A549 treated with DMSO at 1 μM for 4 hours (cell line): ENCODE data around the gene ANKLE1. TPM values are rescaled to one million over a fixed set of nuclear protein-coding genes. Genes with fewer than 3 reads are reported as not detected.

ENCODE experiments used
- total RNA-seq: library from RNA; stranded (reverse); fragments of 200-300 nt; extraction: Qiagen RNA extraction; gene quantifications from 5 replicates; pipeline ENCODE4 v1.2.3, GENCODE V29; 2022; ENCODE audit warnings: low read depth

Gene ANKLE1
- 0.27 to 0.76 TPM (median 0.40 TPM) in 5 replicates for total RNA-seq

GRCh38 chr19:17281391-17282304, at the start of gene ANKLE1:
ANKLE1 (plus strand) TSS chr19:17281901; CDS start chr19:17281921, 20 bp downstream.

GRCh38 chr19:17245535-17245984, 36.1 kb upstream of the ANKLE1 start, which contains the start of gene NR2F6:
NR2F6 (minus strand) TSS chr19:17245919; CDS start chr19:17245220, 699 bp downstream.

GRCh38 chr19:17264641-17264979, 17.1 kb upstream of the ANKLE1 start, which contains the start of gene USHBP1:
USHBP1 (minus strand) TSS chr19:17264745; CDS start chr19:17264299, 446 bp downstream.

GRCh38 chr19:17266975-17267788, 14.5 kb upstream of the ANKLE1 start, which contains the start of gene BABAM1:
BABAM1 (plus strand) TSS chr19:17267443; CDS start chr19:17268807, 1,364 bp downstream.

GRCh38 chr19:17303167-17303939, 21.7 kb downstream of the ANKLE1 start, which contains the start of gene ABHD8:
ABHD8 (minus strand) TSS chr19:17303425; CDS start chr19:17301616, 1,809 bp downstream.

GRCh38 chr19:17305517-17306284, 24.0 kb downstream of the ANKLE1 start, which contains the start of gene MRPL34:
MRPL34 (plus strand) TSS chr19:17305872; CDS start chr19:17305893, 21 bp downstream.

GRCh38 chr19:17309198-17309964, 27.7 kb downstream of the ANKLE1 start, which contains the start of gene DDA1:
DDA1 (plus strand) TSS chr19:17309563; CDS start chr19:17309655, 92 bp downstream.

GRCh38 chr19:17334414-17335409, 53.0 kb downstream of the ANKLE1 start, which contains the start of gene ANO8:
ANO8 (minus strand) TSS chr19:17334855; CDS start chr19:17334670, 185 bp downstream.

Other genes with a start within 250 kb of the ANKLE1 start
- 13.2 to 17.1 TPM (median 15.8 TPM) in 5 replicates for gene HAUS8, start 206.4 kb upstream of the ANKLE1 start, total RNA-seq
- 24.2 to 38.4 TPM (median 34.6 TPM) in 5 replicates for gene MYO9B, start 206.1 kb upstream of the ANKLE1 start, total RNA-seq
- 14.7 to 16.4 TPM (median 15.3 TPM) in 5 replicates for gene USE1, start 66.5 kb upstream of the ANKLE1 start, total RNA-seq
- 9.8 to 13.9 TPM (median 10.9 TPM) in 5 replicates for gene OCEL1, start 55.7 kb upstream of the ANKLE1 start, total RNA-seq
- 23.3 to 58.5 TPM (median 49.9 TPM) in 5 replicates for gene NR2F6, start 36.0 kb upstream of the ANKLE1 start, total RNA-seq
- gene USHBP1, start 17.2 kb upstream of the ANKLE1 start, total RNA-seq = not detected in 5 replicates
- gene BABAM1, start 14.5 kb upstream of the ANKLE1 start, total RNA-seq = 58.4 to 65.2 TPM (median 62.0 TPM) in 5 replicates
- gene ABHD8, start 21.5 kb downstream of the ANKLE1 start, total RNA-seq = 2.0 to 3.6 TPM (median 3.2 TPM) in 5 replicates
- 52.6 to 96.7 TPM (median 84.9 TPM) in 5 replicates for gene MRPL34, start 24.0 kb downstream of the ANKLE1 start, total RNA-seq
- gene DDA1, start 27.7 kb downstream of the ANKLE1 start, total RNA-seq = 53.8 to 73.0 TPM (median 68.7 TPM) in 5 replicates
- gene ANO8, start 53.0 kb downstream of the ANKLE1 start, total RNA-seq = 2.1 to 4.3 TPM (median 3.9 TPM) in 5 replicates
- 18.0 to 24.5 TPM (median 21.1 TPM) in 5 replicates for gene GTPBP3, start 55.7 kb downstream of the ANKLE1 start, total RNA-seq
- not detected in 5 replicates for gene PLVAP, start 95.4 kb downstream of the ANKLE1 start, total RNA-seq
- gene CCDC194, start 112.3 kb downstream of the ANKLE1 start, total RNA-seq = not detected in 5 replicates
- 0.13 to 0.47 TPM (median 0.24 TPM) in 5 replicates for gene BST2, start 123.7 kb downstream of the ANKLE1 start, total RNA-seq
- 29.7 to 43.1 TPM (median 38.5 TPM) in 5 replicates for gene MVB12A, start 138.1 kb downstream of the ANKLE1 start, total RNA-seq
- gene TMEM221, start 166.8 kb downstream of the ANKLE1 start, total RNA-seq = 0.46 to 0.84 TPM (median 0.76 TPM) in 5 replicates
- not detected in 5 replicates for gene NXNL1, start 179.0 kb downstream of the ANKLE1 start, total RNA-seq
- gene SLC27A1, start 188.6 kb downstream of the ANKLE1 start, total RNA-seq = 2.6 to 3.2 TPM (median 3.1 TPM) in 5 replicates
- 47.9 to 75.7 TPM (median 65.7 TPM) in 5 replicates for gene PGLS, start 229.7 kb downstream of the ANKLE1 start, total RNA-seq